ENCODE data around the gene UBTF.

DNA sequence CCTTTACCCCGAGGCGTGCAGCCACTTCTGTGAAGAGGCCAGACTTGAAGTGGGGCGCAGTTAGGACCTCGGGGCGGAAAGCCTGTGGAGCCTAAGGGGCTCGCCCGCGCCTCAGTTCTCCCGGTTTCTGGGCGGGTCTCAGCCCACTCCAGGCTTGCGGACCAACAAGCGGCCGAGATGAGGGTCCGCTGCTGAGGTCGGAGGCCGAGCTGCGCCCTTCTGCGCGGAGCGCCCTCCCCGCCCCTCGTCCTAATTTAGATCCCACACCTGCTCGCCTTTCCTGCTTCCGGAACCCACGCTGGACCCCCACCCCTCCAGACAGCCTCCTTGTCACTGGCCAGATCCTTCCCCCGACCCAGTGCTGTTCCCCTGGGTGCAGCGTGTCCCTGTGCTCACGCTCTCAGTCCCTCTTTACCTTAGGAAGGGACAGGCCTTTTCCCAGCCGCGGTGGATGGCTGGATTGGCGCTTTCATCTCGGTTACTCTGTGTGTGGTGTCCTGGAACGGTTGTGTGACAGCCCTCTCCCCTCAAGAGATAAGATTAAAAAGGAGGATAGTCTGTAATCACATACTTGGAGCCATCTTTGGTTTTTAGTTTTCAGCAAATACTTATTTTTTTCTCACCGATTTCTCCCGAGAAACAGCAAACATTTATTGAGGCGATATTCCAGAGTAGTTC lies 18.9 kb downstream of the UBTF start:
- TF ChIP-seq, protein P1, sequence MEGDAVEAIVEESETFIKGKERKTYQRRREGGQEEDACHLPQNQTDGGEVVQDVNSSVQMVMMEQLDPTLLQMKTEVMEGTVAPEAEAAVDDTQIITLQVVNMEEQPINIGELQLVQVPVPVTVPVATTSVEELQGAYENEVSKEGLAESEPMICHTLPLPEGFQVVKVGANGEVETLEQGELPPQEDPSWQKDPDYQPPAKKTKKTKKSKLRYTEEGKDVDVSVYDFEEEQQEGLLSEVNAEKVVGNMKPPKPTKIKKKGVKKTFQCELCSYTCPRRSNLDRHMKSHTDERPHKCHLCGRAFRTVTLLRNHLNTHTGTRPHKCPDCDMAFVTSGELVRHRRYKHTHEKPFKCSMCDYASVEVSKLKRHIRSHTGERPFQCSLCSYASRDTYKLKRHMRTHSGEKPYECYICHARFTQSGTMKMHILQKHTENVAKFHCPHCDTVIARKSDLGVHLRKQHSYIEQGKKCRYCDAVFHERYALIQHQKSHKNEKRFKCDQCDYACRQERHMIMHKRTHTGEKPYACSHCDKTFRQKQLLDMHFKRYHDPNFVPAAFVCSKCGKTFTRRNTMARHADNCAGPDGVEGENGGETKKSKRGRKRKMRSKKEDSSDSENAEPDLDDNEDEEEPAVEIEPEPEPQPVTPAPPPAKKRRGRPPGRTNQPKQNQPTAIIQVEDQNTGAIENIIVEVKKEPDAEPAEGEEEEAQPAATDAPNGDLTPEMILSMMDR (IDR thresholded peaks at IDR 0.05): no peak
- TF ChIP-seq ZNF302 (CRISPR knock-in tag; IDR thresholded peaks at IDR 0.05): no peak
- TF ChIP-seq MYC (IDR thresholded peaks at IDR 0.05; ENCODE audit: borderline replicate concordance, low read length): no peak
- TF ChIP-seq PHF8 (IDR thresholded peaks at IDR 0.05; ENCODE audit: borderline replicate concordance, low read depth): peak; percentile 79
- no peak for TF ChIP-seq RAD21 (conservative IDR thresholded peaks at IDR 0.05 in 1 of 2, IDR thresholded peaks at IDR 0.05 in 1 of 2)
- TF ChIP-seq POLR2A (IDR thresholded peaks at IDR 0.05; ENCODE audit: low read length): no peak; the same call in 1 of the 2 replicates
- no peak for TF ChIP-seq EP300 (IDR thresholded peaks at IDR 0.05)
- no peak for TF ChIP-seq KDM1A (IDR thresholded peaks at IDR 0.05; ENCODE audit: low read depth)
- no peak for TF ChIP-seq CHD2 (IDR thresholded peaks at IDR 0.05; ENCODE audit: low read length, partially characterized antibody)
- TF ChIP-seq, protein P2, sequence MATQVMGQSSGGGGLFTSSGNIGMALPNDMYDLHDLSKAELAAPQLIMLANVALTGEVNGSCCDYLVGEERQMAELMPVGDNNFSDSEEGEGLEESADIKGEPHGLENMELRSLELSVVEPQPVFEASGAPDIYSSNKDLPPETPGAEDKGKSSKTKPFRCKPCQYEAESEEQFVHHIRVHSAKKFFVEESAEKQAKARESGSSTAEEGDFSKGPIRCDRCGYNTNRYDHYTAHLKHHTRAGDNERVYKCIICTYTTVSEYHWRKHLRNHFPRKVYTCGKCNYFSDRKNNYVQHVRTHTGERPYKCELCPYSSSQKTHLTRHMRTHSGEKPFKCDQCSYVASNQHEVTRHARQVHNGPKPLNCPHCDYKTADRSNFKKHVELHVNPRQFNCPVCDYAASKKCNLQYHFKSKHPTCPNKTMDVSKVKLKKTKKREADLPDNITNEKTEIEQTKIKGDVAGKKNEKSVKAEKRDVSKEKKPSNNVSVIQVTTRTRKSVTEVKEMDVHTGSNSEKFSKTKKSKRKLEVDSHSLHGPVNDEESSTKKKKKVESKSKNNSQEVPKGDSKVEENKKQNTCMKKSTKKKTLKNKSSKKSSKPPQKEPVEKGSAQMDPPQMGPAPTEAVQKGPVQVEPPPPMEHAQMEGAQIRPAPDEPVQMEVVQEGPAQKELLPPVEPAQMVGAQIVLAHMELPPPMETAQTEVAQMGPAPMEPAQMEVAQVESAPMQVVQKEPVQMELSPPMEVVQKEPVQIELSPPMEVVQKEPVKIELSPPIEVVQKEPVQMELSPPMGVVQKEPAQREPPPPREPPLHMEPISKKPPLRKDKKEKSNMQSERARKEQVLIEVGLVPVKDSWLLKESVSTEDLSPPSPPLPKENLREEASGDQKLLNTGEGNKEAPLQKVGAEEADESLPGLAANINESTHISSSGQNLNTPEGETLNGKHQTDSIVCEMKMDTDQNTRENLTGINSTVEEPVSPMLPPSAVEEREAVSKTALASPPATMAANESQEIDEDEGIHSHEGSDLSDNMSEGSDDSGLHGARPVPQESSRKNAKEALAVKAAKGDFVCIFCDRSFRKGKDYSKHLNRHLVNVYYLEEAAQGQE (IDR thresholded peaks at IDR 0.05): no peak
- TF ChIP-seq JUN (IDR thresholded peaks at IDR 0.05): no peak; a peak in 2 of 5 replicates
- TF ChIP-seq, protein P3, sequence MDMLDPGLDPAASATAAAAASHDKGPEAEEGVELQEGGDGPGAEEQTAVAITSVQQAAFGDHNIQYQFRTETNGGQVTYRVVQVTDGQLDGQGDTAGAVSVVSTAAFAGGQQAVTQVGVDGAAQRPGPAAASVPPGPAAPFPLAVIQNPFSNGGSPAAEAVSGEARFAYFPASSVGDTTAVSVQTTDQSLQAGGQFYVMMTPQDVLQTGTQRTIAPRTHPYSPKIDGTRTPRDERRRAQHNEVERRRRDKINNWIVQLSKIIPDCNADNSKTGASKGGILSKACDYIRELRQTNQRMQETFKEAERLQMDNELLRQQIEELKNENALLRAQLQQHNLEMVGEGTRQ (IDR thresholded peaks at IDR 0.05): no peak
- TF ChIP-seq POLR2AphosphoS2 (conservative IDR thresholded peaks at IDR 0.05; ENCODE audit: low read length): no peak
- TF ChIP-seq, protein P4, sequence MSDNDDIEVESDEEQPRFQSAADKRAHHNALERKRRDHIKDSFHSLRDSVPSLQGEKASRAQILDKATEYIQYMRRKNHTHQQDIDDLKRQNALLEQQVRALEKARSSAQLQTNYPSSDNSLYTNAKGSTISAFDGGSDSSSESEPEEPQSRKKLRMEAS (IDR thresholded peaks at IDR 0.05): no peak
